Esophagus squamous epithelium (tissue), 4 donors: ENCODE data around the gene MAPKAP1.

Source experiments
- CTCF ChIP-seq, 6 experiments: fragments of 450-650 bp in 4 of 6; fragments of 200-600 bp in 2 of 6; sonication (generic) in 2 of 6; IDR thresholded peaks; one replicate each; pipeline ENCODE4 v1.5.1; 2016 to 2019; ENCODE audit warnings: antibody characterized with exemption in 6 of 6, mild to moderate bottlenecking in 4 of 6, moderate library complexity in 4 of 6
- POLR2A ChIP-seq, 4 donors: fragments of 450-650 bp; IDR thresholded peaks; one replicate each; pipeline ENCODE4 v1.6.1; 2017; ENCODE audit warnings: antibody characterized with exemption in 4 of 4, mild to moderate bottlenecking in 4 of 4, moderate library complexity in 3 of 4

GRCh38 chr9:125432715-125433385 lies 274.2 kb downstream of the MAPKAP1 start:
- no peak for TF ChIP-seq CTCF (IDR thresholded peaks at IDR 0.05)
- no peak for TF ChIP-seq POLR2A (IDR thresholded peaks at IDR 0.05)
